Stimulated activated CD8-positive, alpha-beta memory T cell treated with anti-CD3 and anti-CD28 coated beads, Interleukin-12 subunit alpha, Interleukin-12 subunit beta, amount 100 ng/mL, for 24 hours (primary cell): ENCODE measurements around the gene MINDY4.

Source experiments
- DNase-seq: peaks from one replicate; pipeline ENCODE4 v3.0.0-alpha.2; 2020; ENCODE audit errors: extremely low read depth

MINDY4 gene

GRCh38 chr7:30930621-30931020 is 159.4 kb downstream of the MINDY4 start:
- no peak for DNase-seq

- DNase-seq, result no peak
These were observed 160.1 kb downstream of the MINDY4 start for GRCh38 chr7:30931161-30931928.

- DNase-seq, result no peak
These were observed 160.8 kb downstream of the MINDY4 start for GRCh38 chr7:30931929-30932540.

- no peak for DNase-seq
These were observed 161.3 kb downstream of the MINDY4 start for GRCh38 chr7:30932562-30932961.

- DNase-seq, result no peak
These were observed 162.1 kb downstream of the MINDY4 start for GRCh38 chr7:30933124-30933974.

- no peak for DNase-seq
These were observed 163.0 kb downstream of the MINDY4 start for GRCh38 chr7:30934225-30934624.

GRCh38 chr7:30934732-30935568 is 163.7 kb downstream of the MINDY4 start:
- DNase-seq, result no peak

GRCh38 chr7:30935569-30935877 is 164.3 kb downstream of the MINDY4 start:
- no peak for DNase-seq

- no peak for DNase-seq
These were observed 165.5 kb downstream of the MINDY4 start for GRCh38 chr7:30936650-30937245.

- DNase-seq, result no peak
These were observed 166.2 kb downstream of the MINDY4 start for GRCh38 chr7:30937416-30937815.

GRCh38 chr7:30938435-30939316 is 167.5 kb downstream of the MINDY4 start:
- peak; percentile 15 for DNase-seq

GRCh38 chr7:30941582-30942323 is 170.5 kb downstream of the MINDY4 start:
- DNase-seq, result no peak
